NCI-H2107 (cell line): ENCODE data around the gene CACNA1C.
"Not testable (repeated sequence)": the region's sequence is repeated elsewhere in the genome, so short reads cannot be mapped to it uniquely, and the experiment has no call there.

Experiments used
- DNase-seq: peaks from one replicate; lab custom pipeline; 2025; lab: John Stamatoyannopoulos, UW

CACNA1C gene

DNA sequence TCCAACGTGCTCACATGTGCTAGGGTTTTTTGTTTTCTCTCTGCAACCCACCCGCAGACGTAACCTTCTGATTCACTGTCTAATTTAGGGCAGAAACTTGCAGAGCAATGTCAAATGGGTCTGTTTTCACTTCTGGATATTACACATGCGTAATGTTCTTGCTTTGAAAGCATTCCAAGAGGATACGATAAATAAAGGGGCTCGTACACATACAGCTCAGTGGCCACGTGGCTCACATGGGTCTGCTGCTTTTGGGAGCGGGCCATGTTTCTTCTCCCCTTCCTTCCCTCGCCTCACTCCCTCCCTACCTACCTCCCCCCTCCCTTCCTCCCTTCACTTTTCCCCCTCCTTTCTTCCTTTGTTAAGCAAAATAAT is 23.4 kb downstream of the CACNA1C start:
- DNase-seq: no peak

DNA sequence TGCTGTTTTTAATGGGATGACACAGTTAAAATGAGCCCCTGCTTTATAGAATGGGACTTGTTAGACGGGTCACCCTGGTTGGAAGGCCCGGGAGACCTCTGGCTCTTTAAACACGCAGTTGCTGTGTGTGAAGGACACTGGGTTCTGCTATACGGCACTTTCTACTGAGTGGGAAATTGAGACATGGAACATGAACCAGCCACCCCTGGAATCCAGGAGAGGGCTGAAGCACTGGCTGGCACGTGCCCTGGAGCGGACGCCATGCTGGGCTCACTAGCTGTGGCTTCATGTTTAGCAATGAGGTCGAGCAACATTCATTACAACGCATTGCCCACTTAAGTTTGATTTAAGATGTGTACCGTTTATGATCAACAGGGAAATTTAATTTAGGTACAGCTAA is 23.9 kb downstream of the CACNA1C start:
- no peak for DNase-seq

- DNase-seq: no peak
Measured at GRCh38 chr12:2080604-2081003, 27.8 kb downstream of the CACNA1C start.

DNA sequence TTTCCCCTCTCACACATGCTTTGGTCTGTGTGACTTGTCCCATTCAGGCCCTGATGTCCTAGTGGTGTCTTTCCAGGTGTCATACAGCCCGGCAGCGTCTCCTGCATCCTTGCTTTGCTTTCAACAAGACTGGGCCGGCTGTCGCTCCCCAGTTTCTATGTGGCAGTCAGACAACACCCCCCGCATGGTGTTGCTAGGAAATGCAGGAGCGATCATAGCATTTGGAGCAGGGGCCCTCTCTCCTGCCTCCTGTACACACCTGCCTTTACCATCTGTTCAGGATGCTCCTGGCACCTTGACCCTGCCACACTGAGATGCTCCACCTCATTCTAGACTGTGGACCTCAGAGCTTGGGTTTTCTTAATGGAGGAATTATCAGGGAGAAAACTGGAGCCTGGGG is 29.5 kb downstream of the CACNA1C start:
- no peak for DNase-seq

DNA sequence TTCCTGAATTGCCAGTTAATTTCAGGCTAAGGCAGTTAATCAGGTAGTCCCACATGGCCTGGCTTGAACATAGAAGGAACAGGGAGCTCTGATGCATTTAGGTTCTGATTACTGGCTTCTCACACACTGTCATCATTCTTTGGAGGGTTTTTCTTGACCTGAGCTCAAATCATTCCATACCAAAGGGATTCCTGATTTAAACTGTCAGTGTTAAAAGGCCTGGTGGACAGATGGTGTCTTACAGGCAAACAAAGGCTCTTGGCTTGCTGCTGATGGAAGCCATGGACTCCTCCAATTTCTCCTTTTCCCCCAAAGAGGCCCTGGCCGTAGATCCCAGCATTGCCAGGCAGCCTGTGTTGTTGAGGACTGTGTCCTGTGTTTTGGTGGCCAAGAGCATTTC is 30.2 kb downstream of the CACNA1C start:
- DNase-seq: no peak

GRCh38 chr12:2083561-2083960 is 30.8 kb downstream of the CACNA1C start:
- no peak for DNase-seq

DNA sequence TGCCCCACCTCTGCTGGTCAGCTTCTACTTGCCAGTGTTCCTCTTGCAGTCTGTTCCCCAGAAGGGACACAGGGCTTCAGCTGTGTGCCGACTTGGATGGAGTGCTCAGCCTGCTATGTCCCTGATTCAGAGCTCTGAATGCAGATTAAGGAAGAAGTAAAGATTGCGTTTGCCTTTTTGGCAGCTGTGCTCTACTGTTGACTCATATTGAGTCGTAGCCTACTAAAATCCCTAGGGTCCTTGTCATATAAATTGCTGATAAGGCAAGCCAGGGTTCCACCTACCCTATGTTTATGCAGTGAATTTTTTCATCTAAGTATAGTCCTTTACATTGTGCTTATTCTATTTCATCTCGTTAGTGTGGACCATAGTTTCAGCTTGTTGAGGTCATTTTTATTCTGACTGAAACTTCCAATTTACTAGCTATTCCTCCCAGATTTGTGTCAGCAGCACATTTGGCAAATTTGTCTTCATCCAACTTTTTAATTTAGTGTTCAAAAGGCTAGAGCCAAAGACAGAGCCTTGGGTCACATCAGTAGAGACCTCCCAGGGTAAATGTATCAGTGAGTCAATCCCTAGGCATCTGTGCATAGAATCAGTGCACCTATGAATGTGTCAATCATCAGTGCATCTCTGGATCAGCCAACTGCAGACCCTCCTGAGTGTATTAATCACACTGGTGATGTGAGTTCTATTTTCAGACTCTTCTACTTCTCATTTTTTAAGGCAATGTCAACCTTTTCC is 31.9 kb downstream of the CACNA1C start:
- DNase-seq: no peak

DNA sequence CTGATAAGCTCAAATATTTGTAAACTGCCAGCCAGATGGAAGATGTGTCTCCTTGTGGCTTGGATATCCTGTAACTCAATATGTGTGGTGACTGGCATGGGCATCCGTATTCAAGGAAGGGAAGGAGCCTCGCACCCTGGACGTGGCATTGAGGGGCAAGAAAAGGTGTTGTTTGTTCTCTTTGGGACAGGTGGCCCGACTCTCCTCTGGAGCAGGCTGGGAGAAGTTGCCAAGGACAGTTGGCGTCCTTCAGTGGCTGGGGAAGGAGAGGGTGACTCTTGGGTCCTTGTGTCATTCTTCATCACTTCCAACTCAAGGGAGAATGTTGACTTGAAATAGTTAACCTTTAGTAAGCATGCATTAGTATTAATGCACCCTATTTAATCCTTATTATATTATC is 39.6 kb downstream of the CACNA1C start:
- no peak for DNase-seq

- no peak for DNase-seq
Measured at GRCh38 chr12:2092890-2093289, 40.1 kb downstream of the CACNA1C start.

- DNase-seq: no peak
Measured at GRCh38 chr12:2094597-2094996, 41.8 kb downstream of the CACNA1C start.

GRCh38 chr12:2095878-2096277 is 43.1 kb downstream of the CACNA1C start:
- DNase-seq: no peak

DNA sequence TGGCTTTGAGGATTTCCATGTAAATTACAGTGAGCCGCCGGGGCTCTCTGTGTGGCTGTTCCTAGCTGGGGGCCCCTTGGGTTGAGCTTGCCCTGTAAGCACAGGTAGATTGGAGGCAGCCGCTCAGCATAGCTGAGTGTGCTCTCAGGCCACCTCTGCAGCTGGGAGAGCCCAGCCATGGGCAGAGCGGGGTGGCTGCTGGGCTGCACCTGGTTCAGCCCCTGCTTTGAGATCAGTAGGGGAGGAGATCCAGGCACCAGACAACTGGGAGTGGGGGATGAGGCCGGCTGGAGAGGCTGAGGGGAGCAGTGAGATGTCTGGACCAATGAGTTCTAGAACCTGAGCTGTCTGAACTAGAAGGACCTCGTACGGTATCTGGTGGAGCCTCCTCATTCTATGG is 44.8 kb downstream of the CACNA1C start:
- no peak for DNase-seq

DNA sequence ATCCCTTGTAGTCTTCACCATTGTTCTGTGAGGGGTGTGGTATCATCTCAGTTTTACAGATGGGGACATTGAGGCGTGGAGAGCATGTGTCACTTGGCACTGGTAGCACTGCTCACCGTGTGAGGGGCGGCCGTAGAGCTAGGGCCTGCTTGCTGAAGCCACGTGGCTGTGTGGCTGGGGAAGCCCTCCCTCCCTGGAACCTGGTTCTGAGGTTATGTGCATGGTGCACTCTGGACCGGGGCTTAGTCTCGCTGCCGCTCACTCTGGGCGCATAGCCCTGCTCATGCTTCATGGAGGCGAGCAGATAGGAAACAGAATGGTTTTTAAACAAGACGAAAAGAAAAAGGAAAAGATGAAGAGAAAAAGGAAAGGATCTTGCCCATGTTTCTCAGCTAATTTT is 46.1 kb downstream of the CACNA1C start:
- no peak for DNase-seq

DNA sequence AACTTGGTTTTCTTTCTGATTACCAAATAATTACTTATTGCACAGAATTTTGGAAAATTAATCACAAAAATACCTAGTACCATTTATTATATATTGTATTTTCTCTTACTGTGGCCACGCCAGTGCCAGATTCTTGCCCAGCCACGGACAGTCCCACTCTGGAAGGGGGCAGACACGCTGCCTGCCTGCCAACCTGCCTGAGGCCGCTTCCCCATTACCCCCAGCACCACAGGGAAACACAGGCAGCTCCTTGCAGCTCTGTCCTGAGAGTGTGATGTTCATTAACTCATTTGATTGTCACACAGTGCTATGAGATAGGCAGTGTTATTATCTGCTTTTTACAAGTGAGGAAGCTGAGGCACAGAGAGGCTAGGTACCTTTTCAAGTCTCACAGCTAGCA is 46.8 kb downstream of the CACNA1C start:
- DNase-seq: no peak

DNA sequence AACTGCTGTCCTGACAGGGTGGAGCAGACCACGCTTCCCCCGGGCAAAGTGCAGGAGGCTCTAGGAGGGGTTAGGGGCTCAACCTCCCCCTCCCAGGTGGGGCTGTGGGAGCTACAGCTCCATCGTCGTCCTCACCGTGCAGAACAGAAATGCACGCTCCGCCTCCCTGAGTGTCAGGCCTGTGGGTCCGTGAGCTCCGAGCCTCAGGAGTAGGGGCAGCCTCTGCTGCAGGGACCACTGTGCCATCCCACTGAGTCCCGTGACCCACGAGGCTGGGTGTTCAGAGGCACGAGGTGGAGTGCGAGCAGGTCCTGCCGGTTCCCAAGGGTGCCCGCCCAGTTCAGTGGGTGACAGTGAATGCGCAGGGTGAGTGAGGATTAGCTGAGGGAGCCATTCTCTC is 48.6 kb downstream of the CACNA1C start:
- no peak for DNase-seq

- DNase-seq: no peak
Measured at GRCh38 chr12:2101771-2102170, 49.0 kb downstream of the CACNA1C start.

GRCh38 chr12:2102736-2103135 is 49.9 kb downstream of the CACNA1C start:
- not testable (repeated sequence) for DNase-seq

- DNase-seq: not testable (repeated sequence)
Measured at GRCh38 chr12:2105387-2105786, 52.6 kb downstream of the CACNA1C start.

DNA sequence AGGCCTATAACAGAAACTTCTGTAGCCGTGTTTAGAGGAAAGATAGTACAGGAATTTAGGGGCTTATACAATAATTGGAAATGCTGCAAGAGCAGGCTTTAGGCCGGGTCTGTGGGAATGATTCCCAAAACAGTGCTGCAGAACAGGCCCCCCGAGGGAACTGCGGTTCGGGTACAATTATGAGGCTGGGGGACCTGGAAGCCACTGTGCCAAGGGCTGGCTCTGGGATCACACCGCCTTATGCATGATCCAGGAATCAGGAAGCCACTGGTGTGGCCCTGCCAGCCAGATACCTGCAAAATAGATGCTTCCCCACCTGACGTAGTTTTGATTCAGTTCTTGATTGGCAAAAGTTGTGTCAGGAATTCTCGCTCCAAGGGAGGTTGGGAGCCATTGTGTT is 55.4 kb downstream of the CACNA1C start:
- no peak for DNase-seq

GRCh38 chr12:2108975-2109671 is 56.3 kb downstream of the CACNA1C start:
- no peak for DNase-seq

DNA sequence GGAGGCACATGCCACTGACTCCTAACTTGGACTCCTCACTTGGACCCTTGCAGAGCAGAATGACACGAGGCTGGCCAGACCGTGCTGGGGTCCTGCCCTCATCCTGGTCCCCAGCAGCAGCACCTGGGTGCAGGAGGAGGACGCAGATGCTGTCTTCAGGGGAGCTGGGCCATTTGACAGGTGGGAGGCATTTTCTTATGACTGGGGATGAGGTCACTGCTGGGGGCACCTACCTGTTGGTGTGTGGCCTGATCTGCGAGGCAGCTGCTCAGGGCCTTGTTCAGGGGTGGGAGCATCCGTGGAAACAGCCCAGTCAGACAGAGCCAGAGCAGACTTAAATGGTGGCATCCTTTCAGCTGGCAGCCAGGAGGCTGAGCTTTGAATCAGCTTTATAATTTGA is 57.3 kb downstream of the CACNA1C start:
- DNase-seq: no peak

DNA sequence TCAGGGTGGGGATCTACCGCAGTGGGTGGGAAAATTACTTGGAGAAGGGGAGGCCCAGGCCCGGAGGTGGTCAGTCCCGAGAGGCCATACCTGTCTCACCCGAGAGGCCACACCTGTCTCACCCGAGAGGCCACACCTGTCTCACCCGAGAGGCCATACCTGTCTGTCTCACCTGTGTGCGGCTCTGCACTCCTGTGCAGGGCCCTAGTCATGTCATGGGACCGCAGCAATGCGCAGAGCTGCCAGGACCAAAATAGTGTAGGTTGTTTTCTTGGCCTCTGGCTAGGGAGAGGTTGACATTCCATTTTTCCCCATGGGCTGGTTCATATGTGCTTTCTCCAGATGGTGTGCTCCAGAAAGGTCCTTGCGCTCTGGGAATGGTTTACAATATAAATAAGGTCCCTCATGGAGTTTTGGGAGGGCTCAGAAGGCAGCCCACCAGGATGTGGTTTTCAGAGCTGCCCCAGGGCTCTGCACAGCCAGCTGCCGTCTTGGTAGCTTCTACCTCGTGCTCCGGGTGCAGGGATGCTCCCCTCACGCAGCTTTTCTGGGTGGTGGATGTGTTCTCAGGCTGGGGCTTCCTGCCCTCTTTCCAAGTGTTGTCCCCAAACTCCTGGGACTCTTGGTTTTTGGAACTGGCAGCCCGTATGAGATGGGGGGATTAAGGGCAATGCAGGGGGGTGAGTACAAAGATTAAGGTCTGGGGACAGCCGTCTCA is 58.2 kb downstream of the CACNA1C start:
- DNase-seq: no peak

GRCh38 chr12:2111826-2112225 is 59.0 kb downstream of the CACNA1C start:
- no peak for DNase-seq
